H1 (cell line): Measurements from ENCODE around the gene CDK19. TPM values are rescaled to one million over a fixed set of nuclear protein-coding genes. Genes with fewer than 3 reads are reported as not detected.

Experiments used
- BCL11A ChIP-seq, 2 experiments: IDR thresholded peaks; one replicate each; pipeline ENCODE4 v1.6.1; 2011; ENCODE audit warnings: low read depth in 2 of 2, low read length in 2 of 2, mild to moderate bottlenecking in 2 of 2
- BRCA1 ChIP-seq: IDR thresholded peaks from 2 replicates; pipeline ENCODE4 v1.6.1; 2012; ENCODE audit warnings: low read depth, low read length, improper control_type of control experiment
- CHD7 ChIP-seq: fragments of 300-600 bp; sonication (generic); IDR thresholded peaks from 2 replicates; pipeline ENCODE4 v1.7.1; 2012; ENCODE audit warnings: low read length, moderate library complexity, mild to moderate bottlenecking, inconsistent platforms; ENCODE audit not compliant: insufficient replicate concordance
- CREB1 ChIP-seq: IDR thresholded peaks from 2 replicates; pipeline ENCODE4 v1.6.1; 2012; ENCODE audit warnings: inconsistent platforms
- EP300 ChIP-seq, 2 experiments: IDR thresholded peaks; 1 replicate in 1 of 2; 2 replicates in 1 of 2; pipeline ENCODE4 v1.6.1; 2011 to 2012; ENCODE audit warnings: low read depth in 2 of 2, low read length in 2 of 2, mild to moderate bottlenecking in 2 of 2, borderline replicate concordance in 1 of 2, inconsistent platforms in 1 of 2, moderate library complexity in 1 of 2
- RAD21 ChIP-seq, 2 experiments: IDR thresholded peaks in 1 of 2; conservative IDR thresholded peaks in 1 of 2; 2 replicates each; pipeline ENCODE4 v1.6.1; 2011; ENCODE audit warnings: low read depth in 2 of 2, low read length in 2 of 2, improper control_type of control experiment in 1 of 2, inconsistent platforms in 1 of 2, mild to moderate bottlenecking in 1 of 2, moderate library complexity in 1 of 2
- RFX5 ChIP-seq: IDR thresholded peaks from 2 replicates; pipeline ENCODE4 v1.6.1; 2011; ENCODE audit warnings: low read depth, low read length, improper control_type of control experiment, borderline replicate concordance
- SIN3A ChIP-seq, 2 experiments: IDR thresholded peaks in 1 of 2; conservative IDR thresholded peaks in 1 of 2; 2 replicates each; pipeline ENCODE4 v1.6.1; 2011 to 2012; ENCODE audit warnings: low read length in 2 of 2, improper control_type of control experiment in 1 of 2, low read depth in 1 of 2, mild to moderate bottlenecking in 1 of 2
- SIX5 ChIP-seq: IDR thresholded peaks from 2 replicates; pipeline ENCODE4 v1.6.1; 2011; ENCODE audit warnings: mild to moderate bottlenecking, low read depth, low read length
- SP2 ChIP-seq: IDR thresholded peaks from 2 replicates; pipeline ENCODE4 v1.6.1; 2012; ENCODE audit warnings: mild to moderate bottlenecking, low read length, inconsistent platforms
- TAF7 ChIP-seq: optimal IDR thresholded peaks from 2 replicates; pipeline ENCODE3; 2011; ENCODE audit warnings: low read depth, mild to moderate bottlenecking, inconsistent platforms, low read length, moderate library complexity, borderline replicate concordance
- YY1 ChIP-seq: IDR thresholded peaks from 2 replicates; pipeline ENCODE4 v1.6.1; 2011; ENCODE audit warnings: low read depth, mild to moderate bottlenecking, low read length
- polyA plus RNA-seq, 7 experiments: library from polyadenylated mRNA; depleted of rRNA in 3 of 7; stranded (reverse) in 5 of 7; unstranded in 2 of 7; fragments of >200 nt in 5 of 7; fragments of 200-250 nt in 2 of 7; gene quantifications; 1 replicate in 5 of 7; 2 replicates in 1 of 7; 4 replicates in 1 of 7; pipeline versions ENCODE4 v1.2.1 to v1.2.3, GENCODE V29; 2011 to 2013; ENCODE audit warnings: missing spikeins in 2 of 7, mixed read lengths in 2 of 7
- total RNA-seq: library from RNA; stranded (reverse); fragmentation: NEBNext Ultra II Directional; extraction: Animal tissue kit (Norgen Biotek cat#: 25700); gene quantifications from 2 replicates; pipeline ENCODE4 v1.2.1, GENCODE V29; 2021

The CDK19 gene
- total and polyA plus RNA-seq, 2 of the 8 experiments (the other 6 are each of a cell fraction or from before 2014, with no cell fraction given): 4.9 to 12.6 TPM

GRCh38 chr6:110649704-110650103 lies 165.6 kb downstream of the CDK19 start (continued):
- TF ChIP-seq CHD7: no peak
- no peak for TF ChIP-seq BCL11A (IDR thresholded peaks at IDR 0.05; ENCODE audit: low read depth in 2 of 2, low read length in 2 of 2)
- no peak for TF ChIP-seq SIN3A (conservative IDR thresholded peaks at IDR 0.05 in 1 of 2, IDR thresholded peaks at IDR 0.05 in 1 of 2; ENCODE audit: low read depth in 1 of 2, low read length in 2 of 2)
- TF ChIP-seq SIX5: no peak
- no peak for TF ChIP-seq EP300 (IDR thresholded peaks at IDR 0.05; ENCODE audit: borderline replicate concordance in 1 of 2, low read depth in 2 of 2, low read length in 2 of 2)
- no peak for TF ChIP-seq TAF7
- no peak for TF ChIP-seq SP2
- no peak for TF ChIP-seq YY1
- no peak for TF ChIP-seq RAD21 (IDR thresholded peaks at IDR 0.05 in 1 of 2, conservative IDR thresholded peaks at IDR 0.05 in 1 of 2; ENCODE audit: low read depth in 2 of 2, low read length in 2 of 2)
- TF ChIP-seq BRCA1: no peak
- no peak for TF ChIP-seq CREB1
- TF ChIP-seq RFX5: no peak
